ENCODE measurements around the gene RASAL2.

The RASAL2 gene

GRCh38 chr1:178209935-178210334 is 116.0 kb downstream of the RASAL2 start:
- DNase-seq (ENCODE audit: insufficient read length, low spot score) (no peak), FAIRE-seq (no peak)
- TF ChIP-seq POLR2A (IDR thresholded peaks at IDR 0.05; ENCODE audit: low read depth, low read length) (no peak), PAX5 (IDR thresholded peaks at IDR 0.05; ENCODE audit: insufficient read depth, low read length, severe bottlenecking) (no peak), SPI1 (IDR thresholded peaks at IDR 0.05; ENCODE audit: low read depth, low read length) (no peak), POLR2AphosphoS5 (IDR thresholded peaks at IDR 0.05; ENCODE audit: low read depth, low read length) (no peak), TAF1 (IDR thresholded peaks at IDR 0.05; ENCODE audit: low read depth, low read length) (no peak), POU2F2 (IDR thresholded peaks at IDR 0.05; ENCODE audit: low read depth, low read length) (no peak)

GRCh38 chr1:178218550-178218949 is 124.6 kb downstream of the RASAL2 start:
- TF ChIP-seq PAX5 (IDR thresholded peaks at IDR 0.05; ENCODE audit: insufficient read depth, low read length, severe bottlenecking) (no peak), POLR2AphosphoS5 (IDR thresholded peaks at IDR 0.05; ENCODE audit: low read depth, low read length) (no peak), POLR2A (IDR thresholded peaks at IDR 0.05; ENCODE audit: low read depth, low read length) (no peak), TAF1 (IDR thresholded peaks at IDR 0.05; ENCODE audit: low read depth, low read length) (no peak), POU2F2 (IDR thresholded peaks at IDR 0.05; ENCODE audit: low read depth, low read length) (no peak), SPI1 (IDR thresholded peaks at IDR 0.05; ENCODE audit: low read depth, low read length) (no peak)
- FAIRE-seq, result no peak
- no peak for DNase-seq (ENCODE audit: insufficient read length, low spot score)

- FAIRE-seq, result no peak
- no peak for DNase-seq (ENCODE audit: insufficient read length, low spot score)
- TF ChIP-seq SPI1 (IDR thresholded peaks at IDR 0.05; ENCODE audit: low read depth, low read length) (no peak), POLR2AphosphoS5 (IDR thresholded peaks at IDR 0.05; ENCODE audit: low read depth, low read length) (no peak), POU2F2 (IDR thresholded peaks at IDR 0.05; ENCODE audit: low read depth, low read length) (no peak), TAF1 (IDR thresholded peaks at IDR 0.05; ENCODE audit: low read depth, low read length) (no peak), POLR2A (IDR thresholded peaks at IDR 0.05; ENCODE audit: low read depth, low read length) (no peak)
Measured at GRCh38 chr1:178220094-178220493, 126.2 kb downstream of the RASAL2 start.

GRCh38 chr1:178223289-178223688 is 129.4 kb downstream of the RASAL2 start:
- FAIRE-seq, result no peak
- TF ChIP-seq POU2F2 (IDR thresholded peaks at IDR 0.05; ENCODE audit: low read depth, low read length), result no peak
- no peak for TF ChIP-seq POLR2A (IDR thresholded peaks at IDR 0.05; ENCODE audit: low read depth, low read length)
- no peak for TF ChIP-seq POLR2AphosphoS5 (IDR thresholded peaks at IDR 0.05; ENCODE audit: low read depth, low read length)
- TF ChIP-seq PAX5 (IDR thresholded peaks at IDR 0.05; ENCODE audit: insufficient read depth, low read length, severe bottlenecking), result no peak
- no peak for TF ChIP-seq SPI1 (IDR thresholded peaks at IDR 0.05; ENCODE audit: low read depth, low read length)
- no peak for TF ChIP-seq TAF1 (IDR thresholded peaks at IDR 0.05; ENCODE audit: low read depth, low read length)

GRCh38 chr1:178224358-178224757 is 130.5 kb downstream of the RASAL2 start:
- TF ChIP-seq POU2F2 (IDR thresholded peaks at IDR 0.05; ENCODE audit: low read depth, low read length), result no peak
- no peak for TF ChIP-seq POLR2A (IDR thresholded peaks at IDR 0.05; ENCODE audit: low read depth, low read length)
- TF ChIP-seq TAF1 (IDR thresholded peaks at IDR 0.05; ENCODE audit: low read depth, low read length), result no peak
- TF ChIP-seq SPI1 (IDR thresholded peaks at IDR 0.05; ENCODE audit: low read depth, low read length), result no peak
- TF ChIP-seq POLR2AphosphoS5 (IDR thresholded peaks at IDR 0.05; ENCODE audit: low read depth, low read length), result no peak
- TF ChIP-seq PAX5 (IDR thresholded peaks at IDR 0.05; ENCODE audit: insufficient read depth, low read length, severe bottlenecking), result no peak
- DNase-seq (ENCODE audit: insufficient read length, low spot score) (no peak), FAIRE-seq (no peak)

More at GRCh38 chr1:178223289-178223688, 129.4 kb downstream of the RASAL2 start:
- no peak for DNase-seq (ENCODE audit: insufficient read length, low spot score)

GRCh38 chr1:178230881-178231409 is 137.0 kb downstream of the RASAL2 start:
- DNase-seq (ENCODE audit: insufficient read length, low spot score) (no peak), FAIRE-seq (no peak)

GRCh38 chr1:178232108-178232507 is 138.2 kb downstream of the RASAL2 start:
- no peak for DNase-seq (ENCODE audit: insufficient read length, low spot score)
- no peak for FAIRE-seq
- TF ChIP-seq POU2F2 (IDR thresholded peaks at IDR 0.05; ENCODE audit: low read depth, low read length) (no peak), TAF1 (IDR thresholded peaks at IDR 0.05; ENCODE audit: low read depth, low read length) (no peak), PAX5 (IDR thresholded peaks at IDR 0.05; ENCODE audit: insufficient read depth, low read length, severe bottlenecking) (no peak), POLR2AphosphoS5 (IDR thresholded peaks at IDR 0.05; ENCODE audit: low read depth, low read length) (no peak), POLR2A (IDR thresholded peaks at IDR 0.05; ENCODE audit: low read depth, low read length) (no peak), SPI1 (IDR thresholded peaks at IDR 0.05; ENCODE audit: low read depth, low read length) (no peak)

More at GRCh38 chr1:178230881-178231409, 137.0 kb downstream of the RASAL2 start:
- TF ChIP-seq PAX5 (IDR thresholded peaks at IDR 0.05; ENCODE audit: insufficient read depth, low read length, severe bottlenecking) (no peak), SPI1 (IDR thresholded peaks at IDR 0.05; ENCODE audit: low read depth, low read length) (no peak)

GRCh38 chr1:178232949-178233348 is 139.0 kb downstream of the RASAL2 start:
- DNase-seq (ENCODE audit: insufficient read length, low spot score) (no peak), FAIRE-seq (no peak)
- TF ChIP-seq TAF1 (IDR thresholded peaks at IDR 0.05; ENCODE audit: low read depth, low read length) (no peak), POU2F2 (IDR thresholded peaks at IDR 0.05; ENCODE audit: low read depth, low read length) (no peak), POLR2AphosphoS5 (IDR thresholded peaks at IDR 0.05; ENCODE audit: low read depth, low read length) (no peak), PAX5 (IDR thresholded peaks at IDR 0.05; ENCODE audit: insufficient read depth, low read length, severe bottlenecking) (no peak), SPI1 (IDR thresholded peaks at IDR 0.05; ENCODE audit: low read depth, low read length) (no peak), POLR2A (IDR thresholded peaks at IDR 0.05; ENCODE audit: low read depth, low read length) (no peak)

- DNase-seq (ENCODE audit: insufficient read length, low spot score) (no peak), FAIRE-seq (no peak)
- no peak for TF ChIP-seq POLR2AphosphoS5 (IDR thresholded peaks at IDR 0.05; ENCODE audit: low read depth, low read length)
- no peak for TF ChIP-seq PAX5 (IDR thresholded peaks at IDR 0.05; ENCODE audit: insufficient read depth, low read length, severe bottlenecking)
- no peak for TF ChIP-seq TAF1 (IDR thresholded peaks at IDR 0.05; ENCODE audit: low read depth, low read length)
- TF ChIP-seq SPI1 (IDR thresholded peaks at IDR 0.05; ENCODE audit: low read depth, low read length), result no peak
- TF ChIP-seq POLR2A (IDR thresholded peaks at IDR 0.05; ENCODE audit: low read depth, low read length), result no peak
- TF ChIP-seq POU2F2 (IDR thresholded peaks at IDR 0.05; ENCODE audit: low read depth, low read length), result no peak
Measured at GRCh38 chr1:178237121-178237520, 143.2 kb downstream of the RASAL2 start.

All from GM12891 (cell line).